ENCODE results near the gene KLF18. TPM values are rescaled to one million over a fixed set of nuclear protein-coding genes. Genes with fewer than 3 reads are reported as not detected.

KLF18 gene
- not detected in 2 replicates for total RNA-seq
- not detected in 2 replicates for polyA plus RNA-seq

DNA sequence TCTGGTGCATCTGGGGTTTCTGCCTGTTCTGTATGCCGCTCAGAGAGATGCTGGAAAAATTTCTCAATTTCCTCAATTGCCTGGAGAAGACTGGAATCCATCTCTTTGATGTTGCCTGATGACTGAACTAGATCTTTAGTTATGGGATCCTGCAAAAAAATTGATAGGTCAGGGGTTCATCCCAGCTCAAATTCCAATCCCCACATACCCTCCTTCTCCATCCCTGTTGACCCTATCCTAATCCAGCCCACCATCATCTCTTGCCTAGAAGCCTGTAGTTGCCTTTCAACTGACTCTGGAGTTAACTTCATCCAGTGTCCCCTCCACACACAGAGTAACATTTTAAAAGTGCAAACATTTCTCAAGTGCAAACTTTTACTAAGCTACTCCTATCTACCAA is at the start of gene KLF18:
Gene KLF18, minus strand, starts transcription at position 101 of the 400 bp plus-strand sequence. Its CDS starts 0 bp downstream, at position 101.
- DNase-seq (ENCODE audit: low spot score) = no peak
- no peak within 1 kb of the TSS for H2AFZ ChIP-seq
- TF ChIP-seq EZH2 (IDR thresholded peaks at IDR 0.05; ENCODE audit: borderline replicate concordance) (no peak), EZH2phosphoT487 (IDR thresholded peaks at IDR 0.05; ENCODE audit: low read depth, severe bottlenecking, unreplicated experiment) (no peak)
- TF ChIP-seq, protein P1, sequence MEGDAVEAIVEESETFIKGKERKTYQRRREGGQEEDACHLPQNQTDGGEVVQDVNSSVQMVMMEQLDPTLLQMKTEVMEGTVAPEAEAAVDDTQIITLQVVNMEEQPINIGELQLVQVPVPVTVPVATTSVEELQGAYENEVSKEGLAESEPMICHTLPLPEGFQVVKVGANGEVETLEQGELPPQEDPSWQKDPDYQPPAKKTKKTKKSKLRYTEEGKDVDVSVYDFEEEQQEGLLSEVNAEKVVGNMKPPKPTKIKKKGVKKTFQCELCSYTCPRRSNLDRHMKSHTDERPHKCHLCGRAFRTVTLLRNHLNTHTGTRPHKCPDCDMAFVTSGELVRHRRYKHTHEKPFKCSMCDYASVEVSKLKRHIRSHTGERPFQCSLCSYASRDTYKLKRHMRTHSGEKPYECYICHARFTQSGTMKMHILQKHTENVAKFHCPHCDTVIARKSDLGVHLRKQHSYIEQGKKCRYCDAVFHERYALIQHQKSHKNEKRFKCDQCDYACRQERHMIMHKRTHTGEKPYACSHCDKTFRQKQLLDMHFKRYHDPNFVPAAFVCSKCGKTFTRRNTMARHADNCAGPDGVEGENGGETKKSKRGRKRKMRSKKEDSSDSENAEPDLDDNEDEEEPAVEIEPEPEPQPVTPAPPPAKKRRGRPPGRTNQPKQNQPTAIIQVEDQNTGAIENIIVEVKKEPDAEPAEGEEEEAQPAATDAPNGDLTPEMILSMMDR (IDR thresholded peaks at IDR 0.05; ENCODE audit: poor library complexity) = no peak
- no peaks in the 10 kb centered on the region for H3K4me1 ChIP-seq (ENCODE audit: insufficient read depth)
- H3K36me3 ChIP-seq (replicated peaks; ENCODE audit: insufficient read depth, low read depth) = no peaks in the 10 kb centered on the region
- H3K4me2 ChIP-seq = no peak within 1 kb of the TSS
- H3K27me3 ChIP-seq = no peaks in the 10 kb centered on the region
- WGBS (ENCODE audit: low lambda C conversion rate, missing lambda C conversion rate) = 88% methylated on average over 1 of the region's 1 CpG
- H3K27ac ChIP-seq = no peak within 1 kb of the TSS
- no peak within 1 kb of the TSS for H3K4me3 ChIP-seq
- no peaks in the 10 kb centered on the region for H3K9me3 ChIP-seq (ENCODE audit: low read depth)
- H3K79me2 ChIP-seq = no peaks in the 10 kb centered on the region
- no peaks in the 10 kb centered on the region for H4K20me1 ChIP-seq (ENCODE audit: insufficient read depth, poor library complexity, severe bottlenecking)
- H3K9me2 ChIP-seq (replicated peaks; ENCODE audit: insufficient read depth) = no peaks in the 10 kb centered on the region

GRCh38 chr1:44174630-44175029 is 33.2 kb upstream of the KLF18 start:
- no peak overlapping the region for H3K27ac ChIP-seq
- no peaks in the 10 kb centered on the region for H3K36me3 ChIP-seq (replicated peaks; ENCODE audit: insufficient read depth, low read depth)
- no peaks in the 10 kb centered on the region for H3K27me3 ChIP-seq
- H3K9me3 ChIP-seq (ENCODE audit: low read depth) = no peaks in the 10 kb centered on the region
- H3K4me3 ChIP-seq = no peak overlapping the region
- no peaks in the 10 kb centered on the region for H4K20me1 ChIP-seq (ENCODE audit: insufficient read depth, poor library complexity, severe bottlenecking)
- H3K4me2 ChIP-seq = no peak overlapping the region
- H3K9me2 ChIP-seq (replicated peaks; ENCODE audit: insufficient read depth) = no peaks in the 10 kb centered on the region
- TF ChIP-seq EZH2phosphoT487 (IDR thresholded peaks at IDR 0.05; ENCODE audit: low read depth, severe bottlenecking, unreplicated experiment) (no peak), EZH2 (IDR thresholded peaks at IDR 0.05; ENCODE audit: borderline replicate concordance) (no peak)
- TF ChIP-seq, protein P1 (IDR thresholded peaks at IDR 0.05; ENCODE audit: poor library complexity) = no peak
- H2AFZ ChIP-seq = no peak overlapping the region
- WGBS (ENCODE audit: low lambda C conversion rate, missing lambda C conversion rate) = 74% methylated on average over 1 of the region's 1 CpG
- H3K4me1 ChIP-seq (ENCODE audit: insufficient read depth) = no peaks in the 10 kb centered on the region
- DNase-seq (ENCODE audit: low spot score) = no peak
- H3K79me2 ChIP-seq = no peaks in the 10 kb centered on the region

- no peak for DNase-seq (ENCODE audit: low spot score)
- WGBS (ENCODE audit: low lambda C conversion rate, missing lambda C conversion rate) = 91% methylated on average over 3 of the region's 3 CpGs
- H3K36me3 ChIP-seq (replicated peaks; ENCODE audit: insufficient read depth, low read depth) = no peaks in the 10 kb centered on the region
- H3K4me2 ChIP-seq = no peak overlapping the region
- H4K20me1 ChIP-seq (ENCODE audit: insufficient read depth, poor library complexity, severe bottlenecking) = no peaks in the 10 kb centered on the region
- no peak overlapping the region for H2AFZ ChIP-seq
- H3K9me3 ChIP-seq (ENCODE audit: low read depth) = no peaks in the 10 kb centered on the region
- no peaks in the 10 kb centered on the region for H3K9me2 ChIP-seq (replicated peaks; ENCODE audit: insufficient read depth)
- no peaks in the 10 kb centered on the region for H3K27me3 ChIP-seq
- TF ChIP-seq, protein P1 (IDR thresholded peaks at IDR 0.05; ENCODE audit: poor library complexity) = no peak
- no peak for TF ChIP-seq EZH2phosphoT487 (IDR thresholded peaks at IDR 0.05; ENCODE audit: low read depth, severe bottlenecking, unreplicated experiment)
- no peak for TF ChIP-seq EZH2 (IDR thresholded peaks at IDR 0.05; ENCODE audit: borderline replicate concordance)
- H3K27ac ChIP-seq = no peak overlapping the region
- H3K4me3 ChIP-seq = no peak overlapping the region
- no peaks in the 10 kb centered on the region for H3K4me1 ChIP-seq (ENCODE audit: insufficient read depth)
- H3K79me2 ChIP-seq = no peaks in the 10 kb centered on the region
These were observed 28.9 kb upstream of the KLF18 start for GRCh38 chr1:44170281-44170823.
